GM18858 (cell line): ENCODE results near the gene TSTD2.
"Not testable (repeated sequence)": the region's sequence is repeated elsewhere in the genome, so short reads cannot be mapped to it uniquely, and the experiment has no call there.

Experiments
- ATAC-seq: cut with Tn5 transposase; IDR thresholded peaks from one replicate; pipeline ENCODE4 v1.9.1; 2021; ENCODE audit not compliant: unreplicated experiment

TSTD2 gene

DNA sequence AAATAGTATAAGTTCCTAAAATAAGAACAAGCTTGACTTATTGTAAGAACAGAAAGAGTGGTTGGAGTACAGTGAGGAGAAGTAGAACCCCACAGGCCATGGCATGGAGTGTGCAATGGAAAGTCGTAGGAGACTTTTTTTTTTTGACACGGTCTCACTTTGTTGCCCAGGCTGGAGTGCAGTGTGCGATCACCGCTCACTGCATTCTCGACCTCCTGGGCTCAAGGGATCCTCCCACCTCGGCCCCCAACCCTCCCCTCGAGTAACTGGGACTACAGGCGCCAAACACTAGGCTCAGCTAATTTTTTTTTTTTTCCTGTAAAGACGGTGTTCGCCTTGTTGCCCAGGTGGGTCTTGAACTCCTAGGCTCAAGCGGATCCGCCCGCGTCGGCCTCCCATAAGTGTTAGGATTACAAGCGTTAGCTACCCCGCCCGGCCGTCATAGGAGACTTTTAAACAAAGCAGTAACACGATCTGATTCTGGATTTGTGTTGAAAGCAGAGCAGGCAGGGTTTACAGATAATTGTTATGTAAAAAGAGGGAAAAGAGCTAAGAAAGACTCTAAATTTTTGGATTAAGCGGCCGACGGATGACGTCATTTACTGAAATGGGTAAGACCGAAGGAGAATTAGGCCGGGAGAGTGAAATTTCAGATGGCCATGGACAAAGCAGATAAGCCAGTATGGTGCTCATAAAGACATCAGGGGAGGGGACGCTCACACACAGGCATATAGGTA, 752 bp downstream of the TSTD2 start:
- ATAC-seq: peak; percentile 6

DNA sequence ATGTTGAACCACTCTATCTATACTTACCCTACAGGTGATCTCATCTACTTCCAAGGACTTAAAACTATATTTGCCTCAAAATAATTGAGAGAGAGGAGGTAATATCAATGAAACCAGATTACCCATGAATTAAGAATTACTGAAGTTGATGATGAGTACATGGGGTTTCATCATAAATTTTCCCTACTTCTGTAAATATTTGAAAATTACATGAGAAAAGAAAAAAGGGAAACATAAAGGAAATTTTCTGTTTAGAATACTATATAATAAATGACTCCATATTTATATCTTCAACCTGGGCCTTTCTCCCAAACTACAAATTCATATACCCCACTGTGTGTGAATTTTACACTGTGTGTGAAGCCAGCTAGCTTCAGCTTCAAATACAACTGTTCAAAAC, 2.6 kb downstream of the TSTD2 start:
- ATAC-seq: no peak

DNA sequence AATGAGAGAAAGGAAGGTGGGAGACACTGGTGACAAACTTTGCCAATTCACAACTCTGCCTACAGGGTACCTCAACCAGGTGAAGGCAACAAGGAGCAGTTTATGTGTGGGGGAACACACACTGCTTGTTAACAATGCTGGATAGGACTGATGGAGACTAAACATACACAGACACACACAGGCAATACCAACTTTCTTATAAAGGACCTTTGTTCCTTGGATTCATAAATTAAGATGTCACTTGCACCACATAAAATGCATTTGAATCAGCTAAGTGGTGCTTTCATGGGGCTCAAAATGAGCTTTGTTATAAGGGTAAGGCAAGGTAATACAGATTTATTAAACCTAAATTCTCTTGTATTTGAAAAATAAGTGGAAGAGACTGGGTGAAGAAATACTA, 4.0 kb downstream of the TSTD2 start:
- no peak for ATAC-seq

DNA sequence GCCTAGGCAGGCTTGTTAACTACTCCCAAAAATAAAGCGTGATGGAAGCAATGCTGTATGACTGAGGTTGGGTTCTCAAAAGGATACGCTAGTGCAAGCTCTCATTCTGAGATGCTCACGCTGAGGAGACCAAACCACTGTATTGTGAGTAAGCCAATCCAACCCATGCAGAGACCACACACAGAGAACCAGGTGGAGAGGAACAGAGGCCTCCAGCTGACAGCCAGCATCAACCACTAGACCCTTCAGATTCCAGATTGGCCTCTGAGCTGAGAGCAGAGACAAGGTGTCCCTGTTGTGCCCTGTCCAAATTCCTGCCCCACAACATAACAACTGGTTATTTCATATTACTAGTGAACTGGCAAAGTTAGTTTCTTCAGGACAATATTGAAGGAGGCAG, 4.5 kb downstream of the TSTD2 start:
- ATAC-seq: no peak

DNA sequence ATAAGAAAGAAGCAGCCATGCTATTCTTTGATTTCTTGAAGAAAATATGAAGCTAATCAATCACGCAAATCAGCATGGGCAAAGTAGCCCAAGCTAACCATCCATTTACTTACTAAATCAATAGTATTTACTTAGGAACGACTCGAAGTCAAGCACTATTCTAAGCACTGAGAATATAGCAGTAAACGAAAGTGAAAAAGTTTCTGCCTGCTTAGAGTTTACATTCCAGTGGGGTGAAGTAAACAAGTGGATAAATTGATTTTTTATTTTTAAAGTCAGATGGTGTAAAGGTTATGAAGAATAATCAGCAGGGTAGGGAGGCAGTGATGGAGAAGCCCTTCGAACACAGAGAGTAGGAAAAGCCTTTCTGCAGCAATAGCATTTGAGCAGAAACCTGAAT, 5.5 kb downstream of the TSTD2 start:
- ATAC-seq: no peak

DNA sequence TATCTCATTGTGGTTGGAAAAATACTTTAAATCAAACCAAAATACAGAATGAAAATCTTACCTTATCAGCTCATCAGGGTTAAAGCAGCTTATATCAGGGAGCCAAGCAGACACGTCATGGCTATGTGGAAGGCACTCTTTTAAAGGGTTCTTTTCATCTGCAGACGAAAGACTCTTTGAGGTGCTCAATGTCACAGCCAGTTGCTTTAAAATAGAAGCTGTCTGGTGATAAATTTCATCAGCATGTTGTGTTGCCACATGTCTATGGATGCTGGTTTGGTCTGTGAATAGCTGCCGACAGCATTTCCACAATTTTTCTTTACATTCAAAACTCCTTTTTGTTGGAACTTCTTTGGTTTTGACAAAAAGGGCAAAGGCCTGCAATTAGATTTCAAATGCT, 7.5 kb downstream of the TSTD2 start:
- no peak for ATAC-seq

DNA sequence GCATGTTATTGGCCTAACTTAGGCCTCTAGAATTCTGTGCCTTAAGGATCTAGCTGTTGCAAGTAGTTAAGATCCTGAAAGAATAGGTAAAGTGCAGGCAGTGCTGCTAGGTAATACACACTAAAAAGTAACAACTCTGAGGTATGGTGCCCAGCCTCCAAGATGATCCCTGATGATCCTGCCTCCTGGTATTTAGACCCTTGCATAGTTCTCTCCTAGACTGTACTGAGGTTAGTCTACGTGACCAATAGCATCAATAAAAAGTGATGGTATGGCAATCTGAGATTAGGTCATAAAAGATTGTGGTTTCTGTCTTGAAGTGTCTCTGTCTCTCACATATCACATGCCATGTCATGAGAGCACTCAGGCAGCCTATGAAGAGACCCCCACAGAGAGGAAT, 9.2 kb downstream of the TSTD2 start:
- no peak for ATAC-seq

DNA sequence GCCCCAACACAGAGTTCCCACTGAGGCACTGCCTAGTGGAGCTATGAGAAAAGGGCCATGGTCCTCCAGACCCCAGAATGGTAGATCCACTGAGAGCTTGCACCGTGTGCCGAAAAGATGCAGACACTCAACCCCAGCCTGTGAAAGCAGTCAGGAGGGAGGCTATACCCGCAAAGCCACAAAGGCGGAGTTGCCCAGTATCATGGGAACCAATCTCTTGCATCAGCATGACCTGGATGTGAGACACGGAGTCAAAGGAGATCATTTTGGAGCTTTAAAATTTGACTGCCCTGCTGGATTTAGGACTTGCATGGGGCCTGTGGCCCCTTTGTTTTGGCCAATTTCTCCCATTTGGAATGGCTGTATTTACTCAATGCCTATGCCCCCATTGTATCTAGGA, 10.7 kb downstream of the TSTD2 start:
- not testable (repeated sequence) for ATAC-seq

DNA sequence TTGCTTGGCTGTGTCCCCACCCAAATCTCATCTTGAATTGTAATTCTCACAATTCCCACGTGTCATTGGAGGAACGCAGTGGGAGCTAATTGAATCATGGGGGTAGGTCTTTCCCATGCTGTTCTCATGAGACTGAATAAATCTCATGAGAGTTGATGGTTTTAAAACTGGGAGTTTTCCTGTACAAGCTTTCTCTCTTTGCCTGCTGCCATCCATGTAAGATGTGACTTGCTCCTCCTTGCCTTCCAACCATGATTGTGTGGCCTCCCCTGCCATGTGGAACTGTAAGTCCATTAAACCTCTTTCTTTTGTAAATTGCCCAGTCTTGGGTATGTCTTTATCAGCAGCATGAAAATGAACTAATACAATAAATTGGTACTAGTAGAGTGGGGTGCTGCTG, 13.1 kb downstream of the TSTD2 start:
- not testable (repeated sequence) for ATAC-seq

DNA sequence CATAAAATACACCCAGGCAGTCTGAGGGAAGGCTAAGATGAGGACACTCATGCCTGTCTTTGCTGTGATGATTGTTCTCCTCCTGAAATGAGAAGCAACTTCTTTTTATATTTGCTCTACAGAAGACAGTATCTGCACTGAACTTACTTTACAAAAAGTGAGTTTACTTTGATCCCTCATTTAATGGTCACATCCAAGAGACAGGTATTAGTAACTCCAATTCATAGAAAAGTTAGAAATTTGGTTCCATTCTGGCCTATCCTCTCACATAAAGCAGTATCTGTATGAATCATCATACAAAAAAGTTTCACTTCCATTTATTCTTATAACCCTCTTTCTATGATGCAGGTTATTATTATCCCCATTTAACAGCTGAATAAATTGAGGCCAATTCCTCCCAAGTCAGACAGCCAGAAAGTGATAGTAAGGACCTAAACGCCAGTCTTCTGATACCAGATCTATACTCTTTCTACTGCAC, 15.2 kb downstream of the TSTD2 start:
- peak; percentile 58 for ATAC-seq

DNA sequence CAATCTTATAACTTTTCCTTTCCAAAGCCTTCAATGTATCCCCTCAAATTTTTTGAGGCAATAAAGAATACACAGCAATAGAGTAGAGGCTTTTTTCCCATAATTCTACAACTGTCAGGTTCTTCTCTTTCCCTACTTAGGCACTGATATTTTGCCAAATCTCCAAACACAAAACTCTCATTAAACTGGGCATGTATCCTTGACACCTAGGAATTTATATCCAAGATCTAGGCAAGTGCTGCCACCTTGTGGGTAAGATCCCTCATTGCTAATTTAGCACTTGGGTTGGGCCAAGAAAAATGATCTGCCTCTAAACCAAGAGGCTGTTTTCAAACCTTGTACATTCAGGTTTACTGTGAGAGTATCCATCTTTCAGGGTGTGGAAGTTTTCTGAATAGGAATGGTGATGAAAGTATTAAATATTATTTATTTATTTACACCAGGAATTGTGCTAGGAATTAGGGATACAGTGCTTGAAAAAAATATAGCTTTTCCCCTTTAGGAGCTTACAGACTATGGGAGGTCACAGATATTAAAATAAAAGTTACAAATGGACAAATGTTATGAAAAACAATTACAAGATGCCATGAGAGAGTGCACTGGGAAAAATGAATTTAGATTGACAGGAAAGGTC, 17.6 kb downstream of the TSTD2 start:
- no peak for ATAC-seq

DNA sequence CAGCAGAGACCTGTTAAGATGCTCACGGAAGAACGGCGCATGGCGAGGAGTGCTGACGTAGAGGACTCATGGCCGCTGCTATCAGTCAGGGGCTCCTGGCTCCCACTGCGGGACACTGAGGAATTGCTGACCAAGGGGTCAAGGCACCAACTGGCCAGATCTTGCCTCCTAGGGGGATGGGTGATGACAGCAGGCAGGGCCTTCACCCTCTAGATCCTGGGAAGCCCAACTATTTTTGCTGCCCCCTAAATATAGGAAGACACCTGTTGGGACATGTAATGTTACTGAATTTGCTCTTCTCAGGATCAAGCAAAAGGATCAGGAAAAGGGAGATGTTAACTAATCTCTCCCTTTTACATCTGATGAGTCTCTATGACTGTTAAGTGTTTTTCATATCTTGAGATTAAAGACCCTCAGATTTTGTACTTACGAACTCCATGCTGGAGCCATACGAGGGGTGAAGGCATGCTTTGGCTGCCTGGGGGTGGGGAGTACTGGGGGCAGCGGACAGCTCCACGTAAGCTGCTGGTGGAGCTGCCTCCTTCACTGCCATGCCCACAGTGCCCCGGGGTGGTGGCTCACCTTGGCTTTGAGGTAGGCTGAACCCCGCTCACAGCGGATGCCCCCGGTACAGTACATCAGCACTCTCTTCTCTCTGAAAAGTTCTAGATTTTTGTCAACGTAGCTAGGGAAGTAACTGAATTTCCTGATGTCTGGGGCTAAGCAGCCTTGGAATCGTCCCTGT, 28.1 kb downstream of the TSTD2 start:
- no peak for ATAC-seq

DNA sequence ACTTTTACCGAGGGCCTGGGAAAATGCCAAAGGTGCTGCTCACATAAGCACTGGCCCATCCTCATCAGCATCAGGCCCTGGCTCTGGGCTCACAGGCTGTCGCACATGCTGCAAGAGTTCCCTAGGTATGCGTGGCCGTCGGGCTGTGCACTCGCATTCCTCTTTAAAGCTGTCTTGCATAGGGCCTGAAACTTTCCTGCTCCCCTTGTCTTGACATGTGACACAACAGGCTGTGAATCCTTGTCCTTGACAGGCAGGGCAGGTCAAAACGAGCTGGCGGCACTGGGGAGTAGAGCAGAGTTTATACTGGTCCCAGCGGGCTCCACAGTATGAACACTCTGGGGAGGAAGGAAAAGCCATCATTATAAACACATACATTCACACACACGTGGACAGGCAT, 30.7 kb downstream of the TSTD2 start:
- ATAC-seq: no peak

DNA sequence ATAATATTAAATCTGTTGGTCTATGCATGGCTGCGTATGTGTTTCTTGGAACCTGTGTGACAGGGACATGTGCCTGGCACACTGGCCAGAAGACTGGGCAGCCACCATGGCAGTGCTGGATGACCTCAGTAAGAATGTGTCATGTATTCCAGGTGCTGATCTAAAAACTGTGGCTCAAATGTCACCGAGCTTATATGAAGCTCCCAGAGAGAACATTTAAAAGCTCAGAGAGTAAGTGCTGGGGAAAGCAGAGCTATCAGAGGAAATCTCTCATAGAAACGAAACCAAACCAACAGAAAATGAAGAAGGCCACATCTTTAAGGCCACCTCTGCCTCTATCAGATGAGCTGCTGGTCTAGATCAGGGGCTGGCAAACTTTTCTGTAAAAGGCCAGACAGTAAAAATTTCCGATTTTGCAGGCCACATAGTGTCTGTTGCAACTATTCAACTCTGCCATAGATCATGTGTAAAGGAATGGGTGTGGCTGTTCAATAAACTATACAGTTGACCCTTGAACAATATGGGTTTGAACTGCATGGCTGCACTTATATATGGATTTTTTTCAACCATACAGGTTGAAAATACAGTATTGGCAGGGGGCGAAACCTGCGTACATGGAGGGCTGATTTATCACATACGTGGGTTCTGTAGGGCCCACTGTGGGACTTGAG, 31.8 kb downstream of the TSTD2 start:
- ATAC-seq: no peak

DNA sequence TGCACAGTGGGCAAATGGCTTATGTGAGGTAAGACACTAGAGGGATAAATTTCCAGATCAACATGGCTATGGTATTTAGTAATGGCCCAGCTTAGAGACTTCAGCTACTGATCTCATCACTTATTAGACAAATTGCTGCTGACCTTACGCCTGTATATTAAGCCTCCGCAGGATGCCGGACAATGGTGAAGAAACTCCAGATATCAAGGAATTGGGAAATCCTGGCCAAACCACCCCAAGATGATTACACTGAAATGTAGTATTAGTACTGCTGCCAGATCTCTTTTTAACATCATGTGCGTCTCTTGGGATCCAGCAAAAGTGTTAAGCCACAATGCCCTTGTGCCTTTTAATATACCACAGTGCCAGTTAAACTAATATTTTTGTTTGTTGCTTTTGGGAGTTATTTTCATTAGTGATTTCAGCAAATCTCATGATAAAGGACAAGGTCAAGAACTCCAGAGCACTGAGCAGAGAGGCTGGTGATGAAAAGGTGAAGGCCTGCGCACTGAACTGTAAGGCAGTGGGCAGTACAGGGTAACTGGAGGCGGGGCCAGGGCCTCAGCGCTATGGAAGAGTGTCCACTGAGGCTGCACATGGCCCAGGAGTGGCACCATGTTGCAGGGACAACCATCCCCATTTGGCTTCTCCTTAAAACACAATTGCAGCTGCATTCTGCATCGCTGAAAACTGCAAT, 32.5 kb downstream of the TSTD2 start:
- ATAC-seq: no peak

DNA sequence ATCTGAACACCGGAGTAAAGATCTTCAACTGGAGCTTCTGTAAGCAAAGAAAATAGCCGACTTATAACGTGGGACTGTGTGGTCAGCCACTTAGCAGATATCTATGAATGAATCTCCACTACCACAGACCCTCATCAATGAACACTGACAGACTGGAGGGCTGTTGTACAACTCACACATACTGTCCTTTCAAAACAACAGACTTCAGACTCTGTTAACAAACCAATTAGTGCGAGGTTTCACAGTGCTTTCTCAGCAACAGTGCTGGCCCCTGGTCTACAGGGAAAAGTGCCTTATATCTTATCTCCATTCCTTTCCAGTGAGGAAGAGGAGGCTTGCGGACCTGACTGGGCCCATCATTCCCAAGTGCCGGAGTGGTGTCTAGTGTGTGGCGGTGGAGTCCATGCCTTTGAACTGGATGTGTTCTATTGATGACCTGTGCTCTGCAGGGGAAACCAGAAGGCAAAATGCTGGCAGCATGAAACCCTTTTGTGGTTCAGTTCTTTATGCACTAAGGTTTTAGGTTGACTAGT, 33.8 kb downstream of the TSTD2 start:
- ATAC-seq: no peak

DNA sequence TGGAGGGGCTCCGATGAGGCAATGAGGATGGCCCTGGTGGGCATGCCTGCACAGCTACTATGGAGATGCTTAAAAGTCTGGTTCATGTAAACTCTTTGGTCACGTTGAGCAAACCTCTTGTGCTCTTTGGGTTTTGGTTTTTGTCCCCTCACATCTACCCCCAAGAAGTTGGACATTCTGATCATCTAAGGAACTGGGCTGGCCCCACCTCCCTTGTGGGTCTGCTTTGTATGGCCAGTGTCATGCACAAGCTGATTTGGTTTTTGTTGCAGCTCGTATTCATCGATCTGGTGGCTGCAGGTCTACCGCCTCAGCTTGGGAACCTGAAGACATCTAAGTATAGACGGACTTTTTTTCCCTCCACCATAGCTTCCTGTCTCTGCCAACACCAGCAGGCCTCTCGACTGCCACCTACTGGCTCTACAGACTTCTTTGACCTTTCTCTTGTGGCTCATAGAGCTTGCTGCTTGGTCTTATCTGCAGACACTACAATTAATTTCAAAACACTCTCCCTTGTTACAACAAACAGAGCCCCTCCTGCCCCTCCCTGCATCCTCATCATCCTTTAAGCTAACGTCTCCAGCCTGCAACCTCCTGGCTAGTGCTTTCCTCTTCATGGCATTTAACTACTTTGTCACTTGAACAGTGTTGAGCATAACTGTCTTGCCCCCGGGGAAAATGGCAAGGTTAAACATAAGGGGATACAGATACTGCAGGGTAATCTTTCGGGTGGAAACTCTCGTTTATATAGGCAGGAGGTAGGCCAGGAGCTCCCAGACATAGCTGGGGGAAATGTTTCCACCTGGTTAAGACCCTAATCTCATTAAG, 34.5 kb downstream of the TSTD2 start:
- ATAC-seq: peak; percentile 90

DNA sequence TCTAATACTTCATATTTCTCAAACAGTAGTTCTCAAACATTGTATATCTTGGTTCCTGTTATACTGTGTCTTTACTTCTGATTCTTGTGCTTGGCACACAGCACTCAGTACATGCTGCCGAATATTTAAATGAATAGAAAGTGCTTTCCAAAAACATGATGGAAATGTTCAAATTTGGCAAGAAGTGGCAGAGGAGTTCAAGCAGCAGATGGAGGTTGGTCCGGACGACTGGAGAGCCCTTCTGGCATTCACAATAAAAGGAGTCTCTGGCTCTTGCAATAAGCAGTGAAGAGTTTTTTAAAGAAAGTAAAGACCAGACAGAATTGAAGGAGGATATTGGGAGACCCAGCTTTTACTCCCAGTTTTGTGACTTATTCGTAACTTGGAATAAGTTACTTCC, 36.3 kb downstream of the TSTD2 start:
- no peak for ATAC-seq

DNA sequence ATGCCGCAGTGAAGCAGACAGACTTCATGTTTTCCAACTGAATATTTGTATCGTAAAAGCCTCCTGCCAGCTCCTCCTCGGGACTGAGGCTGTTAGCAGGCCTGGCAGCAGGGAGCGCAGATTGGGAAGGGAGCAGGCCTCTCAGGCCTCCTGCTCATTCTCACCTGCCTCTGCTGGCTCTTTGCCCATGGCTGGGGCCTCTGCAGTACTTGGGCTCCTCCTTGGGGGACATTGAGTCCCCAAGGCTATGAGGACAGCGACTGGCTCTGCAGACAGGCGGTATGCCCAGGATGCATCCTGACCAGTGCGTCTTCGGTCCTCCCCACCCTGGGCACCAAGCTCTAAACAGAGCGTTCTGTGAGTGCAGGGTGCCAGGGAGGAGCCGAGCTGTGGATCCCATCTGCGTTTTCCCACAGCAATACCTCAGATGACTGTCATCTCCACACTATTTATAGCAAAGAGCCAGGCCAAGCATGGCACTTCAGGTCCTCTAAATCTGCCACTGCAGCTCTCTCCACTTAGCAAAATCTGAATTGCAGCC, 38.7 kb downstream of the TSTD2 start:
- ATAC-seq: no peak

DNA sequence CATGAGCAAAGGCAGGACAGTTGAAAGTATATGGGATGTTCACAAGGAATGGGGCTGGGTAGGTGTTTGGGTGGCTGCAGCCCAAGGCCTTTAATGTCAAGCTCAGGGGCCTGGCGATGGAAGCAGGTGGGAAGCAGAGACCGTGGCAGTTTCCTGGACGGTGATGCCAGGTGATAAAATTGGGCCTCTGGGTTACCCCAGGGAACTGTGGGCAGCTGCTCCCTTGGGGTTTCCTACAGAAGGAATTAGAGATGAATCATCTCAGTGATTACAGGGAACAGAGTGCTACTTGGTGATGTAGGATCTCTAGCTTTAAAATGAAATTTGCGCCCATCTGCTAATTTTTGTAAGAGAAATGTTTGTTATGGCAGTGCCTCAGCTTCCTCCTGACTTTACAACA, 39.2 kb downstream of the TSTD2 start:
- no peak for ATAC-seq
